Ovary (tissue), 9 donors: ENCODE data around the gene C1QA. TPM values are rescaled to one million over a fixed set of nuclear protein-coding genes. Genes with fewer than 3 reads are reported as not detected.

Source experiments
- DNase-seq, 5 donors: peaks; one replicate each; pipeline ENCODE4 v3.0.0-alpha.2; 2019 to 2020
- H3K27ac ChIP-seq, 2 donors: fragments of 200-600 bp; one replicate each; pipeline versions ENCODE4 v1.5.1 to v1.8.0; 2019 to 2022
- H3K27me3 ChIP-seq: fragments of 200-600 bp; one replicate; pipeline ENCODE4 v1.8.0; 2022
- H3K36me3 ChIP-seq: fragments of 200-600 bp; sonication (generic); one replicate; pipeline ENCODE4 v1.5.1; 2019
- H3K4me1 ChIP-seq: one replicate; pipeline ENCODE4 v1.8.1; 2013; ENCODE audit warnings: mild to moderate bottlenecking, moderate library complexity; ENCODE audit not compliant: insufficient read depth
- H3K4me3 ChIP-seq: fragments of 200-600 bp; sonication (generic); one replicate; pipeline ENCODE4 v1.5.1; 2017
- H3K9me3 ChIP-seq, 2 donors: fragments of 200-600 bp in 1 of 2; sonication (generic) in 1 of 2; one replicate each; pipeline versions ENCODE4 v1.5.1 to v1.8.1; 2013 to 2019; ENCODE audit warnings: mild to moderate bottlenecking in 1 of 2, moderate library complexity in 1 of 2
- EP300 ChIP-seq: sonication (generic); formaldehyde crosslinking; IDR thresholded peaks from one replicate; pipeline ENCODE4 v1.6.1; 2017; ENCODE audit warnings: antibody characterized with exemption
- POLR2A ChIP-seq: fragments of 450-650 bp; IDR thresholded peaks from one replicate; pipeline ENCODE4 v1.6.1; 2017; ENCODE audit warnings: antibody characterized with exemption, mild to moderate bottlenecking, moderate library complexity
- WGBS, 3 donors: extraction: QIAGEN DNeasy Blood & Tissue Kit in 1 of 3; methylation state at CpG; one replicate each; pipeline versions ENCODE4 v1.1.5 to v1.1.7; 2013 to 2017; 5-methylcytosine and 5-hydroxymethylcytosine counted together
- intact Hi-C, 4 donors: fragments of 100-400 bp; cut with DNase I; formaldehyde crosslinking; loops; one replicate each; pipeline versions ENCODE4 v1.11.0 to v1.15.1; 2022 to 2023
- polyA plus RNA-seq, 2 donors: library from polyadenylated mRNA; stranded (reverse); fragments of 200-250 nt in 1 of 2; fragments of 350-450 nt in 1 of 2; fragmentation: Illumina TruSeq in 1 of 2; extraction: RNeasy Lipid Tissue Mini Kit (QIAGEN cat#74804) in 1 of 2; gene quantifications; one replicate each; pipeline ENCODE4 v1.2.3, GENCODE V29; 2013 to 2014
- total RNA-seq, 7 donors: library from RNA; depleted of rRNA in 2 of 7; stranded (reverse); fragments of >200 nt in 2 of 7; fragmentation: NEBNext Ultra II Directional in 3 of 7; extraction: Animal tissue kit (Norgen Biotek cat#: 25700) in 3 of 7; gene quantifications; one replicate each; pipeline versions ENCODE4 v1.1.0 to v1.2.4, GENCODE V29; 2016 to 2023
- TF ChIP-seq, protein P1 (sequence below), 3 donors: fragments of 450-650 bp in 2 of 3; fragments of 200-600 bp in 1 of 3; IDR thresholded peaks; one replicate each; pipeline versions ENCODE4 v1.5.1 to v1.8.0; 2016 to 2022; ENCODE audit warnings: antibody characterized with exemption in 3 of 3, mild to moderate bottlenecking in 1 of 3
- donor health status: DM: no; HTN: no; CAD: no; lungs with moderate emphysema.
- donor health status: DM: no; HTN: no; CAD: no.
- donor health status: Bipolar disorder and iron deficiency.
- donor health status: DM: yes; HTN: yes; CAD: no.
- donor health status: DM: no; HTN: no; CAD: no.
- donor health status: DM: yes; HTN: yes; CAD: no.

The C1QA gene
- total and polyA plus RNA-seq, 9 donors, result 26.8 to 89.6 (median 52.7) TPM

DNA sequence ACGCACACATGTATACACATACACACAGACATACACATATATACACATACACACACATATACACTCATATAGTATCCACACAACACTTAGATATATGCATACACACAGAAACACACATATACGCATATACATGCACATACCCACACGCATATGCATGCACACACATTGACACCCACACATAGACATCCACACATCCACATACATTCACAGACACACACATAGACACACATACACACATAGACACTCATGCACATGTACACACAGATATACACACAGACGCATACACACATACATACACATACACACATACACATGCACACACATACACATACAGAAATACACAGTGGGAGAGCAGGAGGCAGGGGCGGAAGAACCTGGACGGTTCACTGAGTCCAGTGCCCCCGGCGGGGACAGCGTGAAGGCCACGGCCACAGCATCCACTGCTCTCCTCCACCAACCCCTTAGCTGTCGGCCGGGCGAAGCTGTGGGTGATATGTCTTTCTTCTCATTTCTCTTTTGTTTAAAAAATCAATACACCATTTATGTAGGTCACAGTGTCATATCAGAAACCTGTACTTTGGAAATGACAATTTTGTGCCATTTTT is 13.8 kb downstream of the C1QA start:
- 84 to 89% (median 88%) methylated on average over 13 of the region's 13 CpGs for WGBS, 3 donors
- DNase-seq, result no peak
- H3K27ac ChIP-seq, result no peak overlapping the region
- H3K4me1 ChIP-seq, result no peaks in the 10 kb centered on the region
- no peak overlapping the region for H3K4me3 ChIP-seq
- TF ChIP-seq POLR2A (no peak), EP300 (no peak)
- TF ChIP-seq, protein P1, sequence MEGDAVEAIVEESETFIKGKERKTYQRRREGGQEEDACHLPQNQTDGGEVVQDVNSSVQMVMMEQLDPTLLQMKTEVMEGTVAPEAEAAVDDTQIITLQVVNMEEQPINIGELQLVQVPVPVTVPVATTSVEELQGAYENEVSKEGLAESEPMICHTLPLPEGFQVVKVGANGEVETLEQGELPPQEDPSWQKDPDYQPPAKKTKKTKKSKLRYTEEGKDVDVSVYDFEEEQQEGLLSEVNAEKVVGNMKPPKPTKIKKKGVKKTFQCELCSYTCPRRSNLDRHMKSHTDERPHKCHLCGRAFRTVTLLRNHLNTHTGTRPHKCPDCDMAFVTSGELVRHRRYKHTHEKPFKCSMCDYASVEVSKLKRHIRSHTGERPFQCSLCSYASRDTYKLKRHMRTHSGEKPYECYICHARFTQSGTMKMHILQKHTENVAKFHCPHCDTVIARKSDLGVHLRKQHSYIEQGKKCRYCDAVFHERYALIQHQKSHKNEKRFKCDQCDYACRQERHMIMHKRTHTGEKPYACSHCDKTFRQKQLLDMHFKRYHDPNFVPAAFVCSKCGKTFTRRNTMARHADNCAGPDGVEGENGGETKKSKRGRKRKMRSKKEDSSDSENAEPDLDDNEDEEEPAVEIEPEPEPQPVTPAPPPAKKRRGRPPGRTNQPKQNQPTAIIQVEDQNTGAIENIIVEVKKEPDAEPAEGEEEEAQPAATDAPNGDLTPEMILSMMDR (IDR thresholded peaks at IDR 0.05), result no peak
- H3K36me3 ChIP-seq, result no peaks in the 10 kb centered on the region
- no peaks in the 10 kb centered on the region for H3K9me3 ChIP-seq
- intact Hi-C loops, result no loop called here
- no peaks in the 10 kb centered on the region for H3K27me3 ChIP-seq

- DNase-seq, result no peak
- H3K4me3 ChIP-seq, result no peak overlapping the region
- 70 to 71% (median 70%) methylated on average over 15 of the region's 15 CpGs for WGBS, 3 donors
These were observed 15.8 kb downstream of the C1QA start for GRCh38 chr1:22651941-22652856.

DNA sequence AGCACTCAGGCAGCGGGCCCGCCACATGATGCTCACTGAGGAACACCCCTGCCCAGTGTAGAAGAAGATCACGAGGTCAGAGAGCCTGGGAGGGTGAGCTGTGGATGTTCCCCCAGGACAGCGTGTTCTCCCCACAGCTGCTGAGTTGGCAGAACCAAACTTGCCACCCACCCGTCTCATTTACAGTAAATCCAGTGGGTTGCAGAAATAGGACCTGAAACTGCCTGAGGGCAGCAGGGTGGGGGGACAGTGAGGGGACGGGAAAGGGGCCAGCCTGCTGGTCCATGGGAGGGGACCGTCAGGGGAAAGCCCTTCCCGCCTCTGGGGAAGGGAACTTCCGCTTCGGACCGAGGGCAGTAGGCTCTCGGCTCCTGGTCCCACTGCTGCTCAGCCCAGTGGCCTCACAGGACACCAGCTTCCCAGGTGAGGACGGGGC is 16.5 kb downstream of the C1QA start, which contains the start of gene C1QB:
Gene C1QB, plus strand, starts transcription at position 356 of the 436 bp plus-strand sequence. CDS start 6,227 bp downstream, outside the sequence.
- intact Hi-C loops, result no loop called here
- H3K9me3 ChIP-seq, result no peaks in the 10 kb centered on the region
- no peak for TF ChIP-seq POLR2A
- TF ChIP-seq, protein P1 (IDR thresholded peaks at IDR 0.05), result no peak
- TF ChIP-seq EP300, result no peak
- no peak within 1 kb of the TSS for H3K4me3 ChIP-seq
- H3K4me1 ChIP-seq, result no peaks in the 10 kb centered on the region
- WGBS, 3 donors, result 74 to 79% (median 78%) methylated on average over 13 of the region's 13 CpGs
- no peak within 1 kb of the TSS for H3K27ac ChIP-seq
- H3K27me3 ChIP-seq, result no peaks in the 10 kb centered on the region
- DNase-seq, result no peak
- H3K36me3 ChIP-seq, result no peaks in the 10 kb centered on the region

More at GRCh38 chr1:22651941-22652856, 15.8 kb downstream of the C1QA start:
- Histone ChIP-seq H3K9me3 (no peaks in the 10 kb centered on the region), H3K27me3 (no peaks in the 10 kb centered on the region), H3K27ac (no peak overlapping the region), H3K36me3 (no peaks in the 10 kb centered on the region), H3K4me1 (no peaks in the 10 kb centered on the region)
- intact Hi-C loops, result no loop called here
- TF ChIP-seq, protein P1 (IDR thresholded peaks at IDR 0.05), result no peak
- TF ChIP-seq EP300 (no peak), POLR2A (no peak)

DNA sequence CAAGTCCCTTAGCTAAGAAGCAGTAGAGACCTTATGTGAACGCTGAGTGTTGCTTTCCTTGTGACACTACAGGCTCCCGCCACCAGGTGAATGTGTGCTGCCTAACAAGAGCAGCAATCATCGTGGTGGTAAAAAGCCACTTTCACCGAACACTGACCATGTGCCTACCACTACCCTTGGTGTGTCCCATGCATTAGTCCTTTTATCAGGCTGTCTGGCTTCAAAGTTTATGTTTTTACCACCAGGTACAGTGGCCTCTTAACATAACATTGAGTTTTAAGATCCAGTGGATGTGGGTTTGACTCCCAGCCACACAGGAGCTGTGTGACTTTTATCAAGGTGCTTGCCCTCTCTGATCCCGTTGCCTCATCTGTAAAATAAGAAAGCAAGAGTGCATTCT is 18.3 kb downstream of the C1QA start:
- Histone ChIP-seq H3K27ac (no peak overlapping the region), H3K4me3 (no peak overlapping the region), H3K9me3 (no peaks in the 10 kb centered on the region), H3K27me3 (no peaks in the 10 kb centered on the region), H3K36me3 (no peaks in the 10 kb centered on the region), H3K4me1 (no peaks in the 10 kb centered on the region)
- intact Hi-C loops, result no loop called here
- TF ChIP-seq EP300, result no peak
- TF ChIP-seq, protein P1 (IDR thresholded peaks at IDR 0.05), result no peak
- TF ChIP-seq POLR2A, result no peak
- WGBS, 3 donors, result 57 to 66% (median 59%) methylated on average over 5 of the region's 5 CpGs
- DNase-seq, result no peak
